Urothelium cell line (cell line): Measurements from ENCODE around the gene COPRS.
"Not testable (repeated sequence)": the region's sequence is repeated elsewhere in the genome, so short reads cannot be mapped to it uniquely, and the experiment has no call there.

ENCODE experiments used
- DNase-seq: peaks from one replicate; pipeline ENCODE4 v3.0.0; 2011; ENCODE audit warnings: low spot score, mixed read lengths
- FAIRE-seq: peaks from 2 replicates; lab custom pipeline; 2011; peaks lifted over from hg19 to GRCh38; lab: Jason Lieb, UNC

Gene COPRS

GRCh38 chr17:31815212-31815730 lies 43.8 kb downstream of the COPRS start:
- DNase-seq: no peak
- FAIRE-seq: no peak

- FAIRE-seq (no peak), DNase-seq (no peak)
These were observed 47.9 kb downstream of the COPRS start for GRCh38 chr17:31811101-31811500.

- not testable (repeated sequence) for DNase-seq, FAIRE-seq
These were observed 49.2 kb downstream of the COPRS start for GRCh38 chr17:31809876-31810275.

- no peak for FAIRE-seq
These were observed 50.5 kb downstream of the COPRS start for GRCh38 chr17:31808521-31809050.

GRCh38 chr17:31807846-31808245 lies 51.2 kb downstream of the COPRS start:
- DNase-seq: no peak
- no peak for FAIRE-seq

More at GRCh38 chr17:31808521-31809050, 50.5 kb downstream of the COPRS start:
- DNase-seq: no peak

GRCh38 chr17:31806921-31807320 lies 52.1 kb downstream of the COPRS start:
- no peak for FAIRE-seq
- no peak for DNase-seq

- DNase-seq (no peak), FAIRE-seq (peak; percentile 88)
These were observed 55.4 kb downstream of the COPRS start for GRCh38 chr17:31803494-31804213.

GRCh38 chr17:31802502-31802901 lies 56.5 kb downstream of the COPRS start:
- DNase-seq: no peak
- FAIRE-seq: no peak
